HCEC 1CT (cell line): ENCODE results near the gene SLC38A9.
A peak's percentile ranks its signal among the peaks of the same experiment; 100 is the strongest.
"Not testable (repeated sequence)": the region's sequence is repeated elsewhere in the genome, so short reads cannot be mapped to it uniquely, and the experiment has no call there.

ENCODE experiments used
- DNase-seq: peaks from one replicate; pipeline ENCODE4 v3.0.0-alpha.2; 2017

Gene SLC38A9, protein sequence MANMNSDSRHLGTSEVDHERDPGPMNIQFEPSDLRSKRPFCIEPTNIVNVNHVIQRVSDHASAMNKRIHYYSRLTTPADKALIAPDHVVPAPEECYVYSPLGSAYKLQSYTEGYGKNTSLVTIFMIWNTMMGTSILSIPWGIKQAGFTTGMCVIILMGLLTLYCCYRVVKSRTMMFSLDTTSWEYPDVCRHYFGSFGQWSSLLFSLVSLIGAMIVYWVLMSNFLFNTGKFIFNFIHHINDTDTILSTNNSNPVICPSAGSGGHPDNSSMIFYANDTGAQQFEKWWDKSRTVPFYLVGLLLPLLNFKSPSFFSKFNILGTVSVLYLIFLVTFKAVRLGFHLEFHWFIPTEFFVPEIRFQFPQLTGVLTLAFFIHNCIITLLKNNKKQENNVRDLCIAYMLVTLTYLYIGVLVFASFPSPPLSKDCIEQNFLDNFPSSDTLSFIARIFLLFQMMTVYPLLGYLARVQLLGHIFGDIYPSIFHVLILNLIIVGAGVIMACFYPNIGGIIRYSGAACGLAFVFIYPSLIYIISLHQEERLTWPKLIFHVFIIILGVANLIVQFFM

DNA sequence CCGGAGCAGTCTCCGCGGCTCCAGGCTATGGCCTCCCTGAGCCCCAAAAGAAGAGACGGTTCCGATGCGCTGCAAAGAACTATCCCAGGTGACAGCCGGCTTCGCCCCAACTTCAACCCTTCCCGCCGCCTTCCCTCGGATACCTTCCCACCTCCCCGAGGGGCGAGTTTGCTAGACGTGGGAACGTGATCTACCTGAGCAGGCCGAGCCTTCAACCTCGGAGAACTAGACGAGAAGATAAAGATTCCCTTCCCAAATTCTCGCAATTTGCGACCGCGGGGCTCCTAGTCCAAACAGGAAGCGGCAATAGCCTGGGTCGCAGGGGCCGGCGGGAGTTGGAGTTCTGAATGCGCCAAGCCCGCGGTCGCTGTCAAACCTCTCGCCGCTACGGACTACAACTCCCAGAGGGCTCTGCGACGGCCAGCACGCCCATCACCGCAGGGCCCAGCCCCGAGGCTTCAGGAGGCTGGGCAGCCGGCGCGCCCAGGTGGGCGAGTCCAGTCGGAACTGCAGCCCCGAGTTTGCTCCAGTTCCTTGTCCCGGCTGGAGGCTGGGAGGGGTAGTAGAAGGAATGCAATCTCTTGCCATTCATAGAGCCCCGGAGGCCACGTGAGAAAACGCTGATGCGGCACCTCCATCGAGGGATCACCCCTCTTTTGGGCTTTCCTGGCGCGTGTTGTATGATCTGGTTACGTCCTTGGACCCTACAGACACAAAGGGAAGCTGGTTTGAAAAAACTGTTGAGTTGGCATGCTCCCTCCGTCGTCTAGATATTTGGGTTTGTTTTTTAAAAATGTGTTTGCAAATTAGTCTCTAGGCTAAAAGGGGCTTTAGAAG, at the start of gene SLC38A9:
Gene SLC38A9 (minus strand): TSS at position 302 of the 837 bp plus-strand sequence. CDS start 14,366 bp downstream, outside the sequence.
- DNase-seq, result peak; percentile 95

- DNase-seq, result not testable (repeated sequence)
Measured at GRCh38 chr5:55761721-55762120, 49.6 kb upstream of the SLC38A9 start.

- no peak for DNase-seq
Measured at GRCh38 chr5:55758714-55759113, 46.6 kb upstream of the SLC38A9 start.

- no peak for DNase-seq
Measured at GRCh38 chr5:55758231-55758630, 46.1 kb upstream of the SLC38A9 start.

- DNase-seq, result no peak
Measured at GRCh38 chr5:55750499-55750898, 38.4 kb upstream of the SLC38A9 start.

- no peak for DNase-seq
Measured at GRCh38 chr5:55750063-55750462, 37.9 kb upstream of the SLC38A9 start.

- no peak for DNase-seq
Measured at GRCh38 chr5:55749387-55749786, 37.3 kb upstream of the SLC38A9 start.

DNA sequence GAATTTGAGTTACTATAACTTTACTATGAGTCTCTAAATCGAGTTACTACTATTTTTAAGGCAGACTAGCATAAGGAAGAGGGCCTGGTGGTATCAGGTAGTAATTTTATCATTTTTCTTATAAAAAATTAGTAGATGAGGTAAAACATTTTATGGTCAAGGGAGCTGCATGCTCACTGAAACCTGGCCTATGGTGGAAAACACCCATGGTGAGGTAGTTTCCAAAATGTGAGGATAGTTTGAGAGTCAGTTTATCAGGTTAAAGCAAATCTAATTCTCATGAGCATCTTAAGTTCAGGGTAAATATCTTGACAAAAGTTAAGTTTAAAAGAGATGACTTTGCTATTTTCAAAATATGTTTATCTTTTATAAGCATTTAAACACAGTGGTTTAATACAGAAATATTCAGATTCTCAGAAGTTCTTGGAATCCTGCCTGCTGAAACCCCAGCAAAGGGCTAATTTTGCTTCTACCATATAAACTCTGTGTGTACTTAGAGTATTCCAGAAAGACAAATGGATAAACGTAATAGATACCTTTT, 35.7 kb upstream of the SLC38A9 start:
- no peak for DNase-seq

DNA sequence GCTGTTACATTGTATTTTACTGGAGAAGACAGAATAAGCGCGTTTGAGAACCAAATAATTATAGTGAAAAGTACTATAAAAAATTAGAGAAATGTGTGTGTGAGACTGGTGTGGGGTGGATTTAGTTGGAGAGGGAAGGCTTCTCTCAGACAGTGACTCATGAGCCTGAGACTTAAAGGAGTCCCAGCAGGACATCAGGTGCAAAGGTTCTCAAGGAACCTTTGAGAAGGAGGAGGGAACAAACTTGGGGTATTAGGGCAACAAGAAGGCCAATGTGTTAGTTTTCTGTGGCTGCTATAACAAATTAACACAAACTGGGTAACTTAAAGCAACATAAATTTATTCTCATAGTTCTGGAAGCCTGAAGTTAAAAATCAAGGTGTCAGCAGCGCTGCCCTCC, 30.7 kb upstream of the SLC38A9 start:
- DNase-seq, result no peak

DNA sequence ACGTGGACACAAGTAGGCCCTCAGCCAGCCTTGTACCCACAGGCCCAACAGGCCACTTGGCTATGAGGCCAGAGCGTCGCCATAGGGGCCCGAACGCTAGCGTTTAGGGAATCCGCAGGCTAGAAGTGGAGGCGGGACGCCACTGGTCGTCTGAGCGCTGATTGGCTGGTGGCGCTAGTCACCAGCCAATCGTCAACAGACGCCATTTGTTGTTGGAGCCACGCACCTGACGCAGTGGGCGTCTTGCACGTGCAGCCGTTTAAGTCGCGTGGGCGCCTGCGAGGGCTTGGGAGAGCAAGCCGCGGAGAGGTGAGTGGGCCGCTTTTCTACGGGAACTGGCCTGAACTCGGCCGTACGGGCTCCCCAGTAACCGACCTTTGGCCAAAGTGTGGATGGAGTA, 25.7 kb upstream of the SLC38A9 start, which contains the start of gene DDX4:
Gene DDX4 (plus strand): TSS at position 269 of the 400 bp plus-strand sequence. CDS start 903 bp downstream, outside the sequence.
- DNase-seq, result no peak

DNA sequence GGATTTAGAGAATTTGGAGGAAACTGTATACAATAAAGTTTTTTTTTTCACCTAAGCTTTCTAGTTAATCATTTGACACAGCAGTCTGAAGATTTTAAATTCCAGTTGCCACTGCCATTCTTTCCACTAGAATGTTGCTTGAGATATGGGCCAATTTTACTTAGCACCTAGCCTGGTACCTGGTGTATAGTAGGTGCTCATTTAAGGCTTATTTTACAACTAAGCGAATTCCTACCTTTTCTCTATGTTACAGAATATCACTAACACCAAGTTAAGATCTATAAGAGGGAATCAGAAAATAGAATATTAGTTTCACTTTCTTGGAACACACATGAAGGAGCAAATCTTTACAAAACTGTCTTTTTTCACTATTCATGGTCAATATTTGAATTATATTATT, 22.5 kb upstream of the SLC38A9 start:
- DNase-seq, result no peak

GRCh38 chr5:55732585-55732984, 20.5 kb upstream of the SLC38A9 start:
- DNase-seq, result no peak

DNA sequence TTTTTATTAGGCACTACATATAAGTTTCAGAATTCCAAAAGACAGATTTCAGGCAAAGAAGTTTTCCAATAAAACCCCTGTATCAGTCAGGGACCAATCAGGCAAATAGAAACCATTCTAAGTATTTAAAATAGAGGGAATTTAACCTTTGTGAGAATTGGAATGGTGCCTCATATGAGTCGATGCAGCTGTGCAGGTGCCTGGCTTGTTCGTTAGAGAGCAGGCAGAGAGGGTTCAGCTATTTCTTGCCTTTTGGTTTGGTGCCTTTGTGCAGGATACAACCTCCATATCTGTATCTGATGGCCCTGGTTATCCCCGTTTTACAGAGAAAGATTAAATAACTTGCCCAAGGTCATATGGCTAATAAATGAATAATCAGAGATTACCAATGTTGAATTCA, 19.7 kb upstream of the SLC38A9 start:
- DNase-seq, result no peak

- no peak for DNase-seq
Measured at GRCh38 chr5:55724281-55724680, 12.2 kb upstream of the SLC38A9 start.

- no peak for DNase-seq
Measured at GRCh38 chr5:55720188-55720703, 8.1 kb upstream of the SLC38A9 start.

- not testable (repeated sequence) for DNase-seq
Measured at GRCh38 chr5:55719026-55719425, 6.9 kb upstream of the SLC38A9 start.

DNA sequence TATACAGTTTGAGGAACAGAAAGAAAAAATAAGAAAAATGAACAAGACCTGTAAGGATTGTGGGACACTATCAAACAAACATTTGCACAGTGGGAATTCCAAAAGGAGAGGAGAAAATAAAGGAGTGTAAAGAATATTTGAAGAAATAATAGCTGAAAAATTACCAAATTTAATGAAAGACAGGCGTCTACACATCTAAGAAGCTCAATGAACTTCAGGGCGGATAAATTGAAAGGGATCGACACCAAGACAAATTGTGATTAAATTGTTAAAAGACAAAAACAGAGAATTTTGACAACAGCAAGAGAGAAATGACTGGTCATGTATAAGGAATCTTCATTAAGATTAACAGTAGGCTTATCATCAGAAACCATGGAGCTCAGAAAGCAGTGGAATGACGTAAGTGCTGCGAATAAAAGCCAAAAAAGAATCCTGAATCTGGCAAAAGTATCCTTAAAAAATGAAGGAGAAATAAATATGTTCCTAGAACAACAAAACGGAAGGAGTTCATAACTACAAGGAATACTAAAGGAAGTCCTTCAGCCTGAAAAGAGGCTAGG, 3.5 kb upstream of the SLC38A9 start:
- DNase-seq, result no peak

GRCh38 chr5:55714749-55715148, 2.6 kb upstream of the SLC38A9 start:
- DNase-seq, result no peak

GRCh38 chr5:55714339-55714738, 2.2 kb upstream of the SLC38A9 start:
- DNase-seq, result no peak

DNA sequence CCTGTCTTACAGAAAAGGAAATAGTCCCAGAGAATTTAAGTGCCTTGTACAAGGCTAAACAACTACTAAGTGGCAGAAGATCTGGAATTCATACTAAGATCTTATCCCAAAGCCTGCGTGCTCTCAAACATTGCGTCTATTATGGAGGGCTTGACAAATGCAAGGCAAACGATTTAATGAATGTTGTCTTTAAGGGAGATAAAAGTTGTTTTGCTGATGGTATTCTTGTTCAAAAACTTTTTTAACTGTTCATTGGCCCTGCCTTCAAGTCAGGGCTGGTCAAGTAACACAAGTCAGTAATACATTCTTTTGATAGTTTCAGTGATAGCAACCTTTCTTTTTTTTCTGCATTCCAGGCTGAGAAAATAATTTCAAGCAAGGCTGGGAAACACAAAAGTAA, 1.7 kb upstream of the SLC38A9 start:
- DNase-seq, result no peak

DNA sequence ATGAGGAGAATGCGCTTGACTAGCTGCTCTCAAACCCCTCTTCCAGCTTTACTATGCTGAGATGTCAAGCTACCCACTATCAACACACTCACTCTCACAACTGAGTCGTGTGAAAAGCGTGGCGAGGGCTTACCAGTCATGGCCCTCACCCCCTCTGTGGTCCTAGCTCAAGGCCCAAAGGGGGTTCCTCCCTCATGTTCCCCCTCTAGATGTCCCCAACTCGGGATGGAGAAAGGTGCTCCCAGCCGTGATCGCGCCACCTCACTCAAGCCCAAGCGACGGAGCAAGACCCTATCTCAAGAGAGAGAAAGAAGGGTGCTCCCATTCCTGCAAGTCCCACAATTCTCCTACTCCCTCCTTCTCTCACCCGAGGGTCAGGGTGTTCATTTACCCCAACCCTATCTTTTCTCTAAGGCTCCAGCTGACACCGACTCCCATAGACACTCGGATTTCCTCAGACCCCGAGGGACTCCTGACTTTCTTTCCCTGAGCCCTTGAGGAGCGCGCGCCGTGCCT, 559 bp downstream of the SLC38A9 start:
- DNase-seq, result no peak

- DNase-seq, result peak; percentile 46
Measured at GRCh38 chr5:55708732-55709131, 3.4 kb downstream of the SLC38A9 start.
